GM13976 (cell line): ENCODE measurements around the gene CTU1.

Experiments
- DNase-seq: peaks from one replicate; pipeline ENCODE4 v3.0.0; 2012; ENCODE audit warnings: low spot score
- CTCF ChIP-seq: IDR thresholded peaks from 2 replicates; pipeline ENCODE4 v1.5.1; 2012; ENCODE audit warnings: borderline replicate concordance, mild to moderate bottlenecking; ENCODE audit not compliant: insufficient read depth; ENCODE audit errors: extremely low read depth, missing control alignments, control extremely low read depth
- in situ Hi-C: fragments of 300-500 bp; cut with MboI; formaldehyde crosslinking; loops from one replicate; pipeline ENCODE4 v1.12.0; 2022; ENCODE audit warnings: low sequenced_read_pairs, mixed read lengths, inconsistent platforms; ENCODE audit not compliant: unreplicated experiment

Gene CTU1

GRCh38 chr19:51096473-51097165 is 11.6 kb downstream of the CTU1 start:
- no peak for DNase-seq
- in situ Hi-C loops, result no loop called here
- TF ChIP-seq CTCF, result no peak

GRCh38 chr19:51094696-51095279 is 13.4 kb downstream of the CTU1 start:
- TF ChIP-seq CTCF, result peak; percentile 47
- in situ Hi-C loops, result no loop called here
- DNase-seq, result peak; percentile 80

GRCh38 chr19:51093510-51094345 is 14.5 kb downstream of the CTU1 start:
- no peak for TF ChIP-seq CTCF
- DNase-seq, result no peak

GRCh38 chr19:51093101-51093500 is 15.1 kb downstream of the CTU1 start:
- no peak for TF ChIP-seq CTCF
- in situ Hi-C loops, result no loop called here
- no peak for DNase-seq

More at GRCh38 chr19:51093510-51094345, 14.5 kb downstream of the CTU1 start:
- in situ Hi-C loops, result no loop called here

GRCh38 chr19:51091895-51092873 is 16.0 kb downstream of the CTU1 start:
- DNase-seq, result no peak
- TF ChIP-seq CTCF, result no peak
- in situ Hi-C loops, result no loop called here

GRCh38 chr19:51091126-51091525 is 17.1 kb downstream of the CTU1 start:
- in situ Hi-C loops, result no loop called here
- no peak for DNase-seq
- no peak for TF ChIP-seq CTCF
